Suprapubic skin (tissue), 4 donors: Measurements from ENCODE around the gene SHOC2. TPM values are rescaled to one million over a fixed set of nuclear protein-coding genes. Genes with fewer than 3 reads are reported as not detected.

ENCODE experiments used
- DNase-seq, 2 donors: peaks; one replicate each; pipeline ENCODE4 v3.0.0-alpha.2; 2019; ENCODE audit warnings: low spot score in 2 of 2
- H3K27ac ChIP-seq: fragments of 200-600 bp; sonication (generic); one replicate; pipeline ENCODE4 v1.5.1; 2019
- H3K27me3 ChIP-seq: fragments of 200-600 bp; sonication (generic); one replicate; pipeline ENCODE4 v1.5.1; 2019
- H3K36me3 ChIP-seq: fragments of 200-600 bp; sonication (generic); one replicate; pipeline ENCODE4 v1.5.1; 2019
- H3K4me1 ChIP-seq: fragments of 200-600 bp; sonication (generic); one replicate; pipeline ENCODE4 v1.5.1; 2019
- H3K4me3 ChIP-seq: fragments of 200-600 bp; sonication (generic); one replicate; pipeline ENCODE4 v1.5.1; 2019; ENCODE audit warnings: mild to moderate bottlenecking
- H3K9me3 ChIP-seq: fragments of 200-600 bp; sonication (generic); one replicate; pipeline ENCODE4 v1.5.1; 2019
- CTCF ChIP-seq, 2 donors: fragments of 200-600 bp in 1 of 2; fragments of 450-650 bp in 1 of 2; sonication (generic) in 1 of 2; IDR thresholded peaks; one replicate each; pipeline ENCODE4 v1.5.1; 2016 to 2019; ENCODE audit warnings: antibody characterized with exemption in 2 of 2, mild to moderate bottlenecking in 1 of 2, moderate library complexity in 1 of 2
- EP300 ChIP-seq: sonication (generic); formaldehyde crosslinking; IDR thresholded peaks from one replicate; pipeline ENCODE4 v1.6.1; 2017; ENCODE audit warnings: antibody characterized with exemption
- POLR2A ChIP-seq, 2 donors: fragments of 450-650 bp; IDR thresholded peaks; one replicate each; pipeline ENCODE4 v1.6.1; 2017; ENCODE audit warnings: antibody characterized with exemption in 2 of 2, mild to moderate bottlenecking in 2 of 2, moderate library complexity in 2 of 2
- POLR2AphosphoS5 ChIP-seq, 3 donors: sonication (generic); formaldehyde crosslinking; IDR thresholded peaks; one replicate each; pipeline ENCODE4 v1.6.1; 2017; ENCODE audit warnings: antibody characterized with exemption in 3 of 3
- WGBS: methylation state at CpG from one replicate; pipeline ENCODE4 v1.1.5; 2018; 5-methylcytosine and 5-hydroxymethylcytosine counted together
- total RNA-seq, 4 donors: library from RNA; depleted of rRNA; stranded (reverse); fragments of >200 nt; gene quantifications; one replicate each; pipeline ENCODE4 v1.1.0, GENCODE V29; 2016

SHOC2 gene
- total RNA-seq, 4 donors from 2014 or later: 33.8 to 80.8 (median 40.8) TPM

GRCh38 chr10:110892602-110893288, 26.7 kb upstream of the SHOC2 start:
- Histone ChIP-seq H3K27ac (no peak overlapping the region), H3K4me3 (no peak overlapping the region), H3K4me1 (peaks cover 17% of the 10 kb centered on the region), H3K27me3 (no peaks in the 10 kb centered on the region), H3K9me3 (no peaks in the 10 kb centered on the region), H3K36me3 (peaks cover 75% of the 10 kb centered on the region)
- WGBS: 81% methylated on average over 3 of the region's 3 CpGs
- no peak for DNase-seq
- TF ChIP-seq EP300 (no peak), CTCF (IDR thresholded peaks at IDR 0.05) (no peak), POLR2A (IDR thresholded peaks at IDR 0.05) (no peak), POLR2AphosphoS5 (IDR thresholded peaks at IDR 0.05) (no peak)

- H3K4me1 ChIP-seq: peaks cover 17% of the 10 kb centered on the region
- H3K4me3 ChIP-seq: no peak overlapping the region
- no peaks in the 10 kb centered on the region for H3K27me3 ChIP-seq
- TF ChIP-seq CTCF (IDR thresholded peaks at IDR 0.05) (peak; percentile 27 to 57), POLR2AphosphoS5 (IDR thresholded peaks at IDR 0.05) (no peak)
- 28% methylated on average over 4 of the region's 4 CpGs for WGBS
- no peak overlapping the region for H3K27ac ChIP-seq
- H3K9me3 ChIP-seq: no peaks in the 10 kb centered on the region
- peaks cover 80% of the 10 kb centered on the region for H3K36me3 ChIP-seq
- no peak for DNase-seq
These were observed 25.7 kb upstream of the SHOC2 start for GRCh38 chr10:110893559-110894179.

GRCh38 chr10:110897184-110897583, 22.2 kb upstream of the SHOC2 start:
- H3K27me3 ChIP-seq: no peaks in the 10 kb centered on the region
- H3K9me3 ChIP-seq: no peaks in the 10 kb centered on the region
- no peak for TF ChIP-seq EP300
- no peak for TF ChIP-seq CTCF (IDR thresholded peaks at IDR 0.05)
- no peak for TF ChIP-seq POLR2AphosphoS5 (IDR thresholded peaks at IDR 0.05)
- TF ChIP-seq POLR2A (IDR thresholded peaks at IDR 0.05): no peak
- H3K4me3 ChIP-seq: no peak overlapping the region
- no peak for DNase-seq
- peaks cover 70% of the 10 kb centered on the region for H3K36me3 ChIP-seq
- 79% methylated on average over 1 of the region's 1 CpG for WGBS
- no peak overlapping the region for H3K27ac ChIP-seq
- H3K4me1 ChIP-seq: peaks cover 23% of the 10 kb centered on the region

GRCh38 chr10:110898391-110898790, 21.0 kb upstream of the SHOC2 start:
- Histone ChIP-seq H3K4me3 (no peak overlapping the region), H3K9me3 (no peaks in the 10 kb centered on the region), H3K27me3 (no peaks in the 10 kb centered on the region), H3K27ac (no peak overlapping the region), H3K36me3 (peaks cover 58% of the 10 kb centered on the region), H3K4me1 (peaks cover 28% of the 10 kb centered on the region)
- TF ChIP-seq EP300 (no peak), CTCF (IDR thresholded peaks at IDR 0.05) (no peak), POLR2AphosphoS5 (IDR thresholded peaks at IDR 0.05) (no peak), POLR2A (IDR thresholded peaks at IDR 0.05) (no peak)
- DNase-seq: no peak

- Histone ChIP-seq H3K4me1 (peaks cover 24% of the 10 kb centered on the region), H3K4me3 (no peak overlapping the region), H3K36me3 (peaks cover 41% of the 10 kb centered on the region), H3K9me3 (no peaks in the 10 kb centered on the region), H3K27ac (no peak overlapping the region), H3K27me3 (no peaks in the 10 kb centered on the region)
- DNase-seq: no peak
- TF ChIP-seq POLR2AphosphoS5 (IDR thresholded peaks at IDR 0.05) (peak in 1 of 3 donors; percentile 41), CTCF (IDR thresholded peaks at IDR 0.05) (no peak), EP300 (no peak), POLR2A (IDR thresholded peaks at IDR 0.05) (no peak)
- 75% methylated on average over 2 of the region's 2 CpGs for WGBS
These were observed 18.4 kb upstream of the SHOC2 start for GRCh38 chr10:110900983-110901382.
